H1 (cell line): Measurements from ENCODE around the gene DYRK2. TPM values are rescaled to one million over a fixed set of nuclear protein-coding genes. Genes with fewer than 3 reads are reported as not detected.

Source experiments
- CTCF ChIA-PET: fragments of 300-600 bp; sonication (Branson Sonifier 250); formaldehyde crosslinking; loops from one replicate; lab custom pipeline; 2021; ENCODE audit not compliant: partially characterized antibody; lab: Charles Lee
- POLR2A ChIA-PET: fragments of 300-600 bp; sonication (Branson Sonifier 250); formaldehyde crosslinking; loops from one replicate; lab custom pipeline; 2021; ENCODE audit warnings: inconsistent platforms; ENCODE audit not compliant: partially characterized antibody; lab: Charles Lee
- DNase-seq, 2 experiments: peaks; one replicate each; pipeline versions ENCODE4 v3.0.0 to v3.0.0-alpha.2; 2010 to 2022; ENCODE audit warnings: low spot score in 2 of 2, low read depth in 1 of 2, mixed read lengths in 1 of 2
- FAIRE-seq: peaks from 2 replicates; lab custom pipeline; 2011; peaks lifted over from hg19 to GRCh38; lab: Jason Lieb, UNC
- H2AFZ ChIP-seq: 2 replicates; pipeline ENCODE4 v1.8.1; 2012; ENCODE audit warnings: low read length, inconsistent platforms
- H2AK5ac ChIP-seq: 2 replicates; pipeline ENCODE4 v1.6.1; 2013; ENCODE audit warnings: low read depth, low read length
- H2BK120ac ChIP-seq: replicated peaks from 2 replicates; pipeline ENCODE3; 2013; ENCODE audit warnings: low read depth, low read length, inconsistent platforms
- H2BK12ac ChIP-seq: 2 replicates; pipeline ENCODE4 v1.6.1; 2013; ENCODE audit warnings: low read depth, low read length
- H2BK15ac ChIP-seq: 2 replicates; pipeline ENCODE4 v1.6.1; 2013; ENCODE audit warnings: low read length
- H2BK20ac ChIP-seq: 2 replicates; pipeline ENCODE4 v1.6.1; 2013; ENCODE audit warnings: low read length
- H2BK5ac ChIP-seq: 2 replicates; pipeline ENCODE4 v1.6.1; 2013; ENCODE audit warnings: low read depth, low read length
- H3K14ac ChIP-seq: 2 replicates; pipeline ENCODE4 v1.6.1; 2013; ENCODE audit warnings: inconsistent platforms; ENCODE audit not compliant: insufficient read length
- H3K18ac ChIP-seq: 2 replicates; pipeline ENCODE4 v1.6.1; 2013; ENCODE audit warnings: low read length; ENCODE audit errors: extremely low read depth
- H3K23ac ChIP-seq: 2 replicates; pipeline ENCODE4 v1.6.1; 2013; ENCODE audit warnings: inconsistent platforms; ENCODE audit not compliant: insufficient read length
- H3K23me2 ChIP-seq: 2 replicates; pipeline ENCODE4 v1.6.1; 2013; ENCODE audit warnings: low read depth, low read length
- H3K27ac ChIP-seq: 2 replicates; pipeline ENCODE4 v1.6.1; 2011; ENCODE audit warnings: low read depth, low read length, inconsistent platforms
- H3K27me3 ChIP-seq, 4 experiments: replicated peaks in 1 of 4; 1 replicate in 1 of 4; 2 replicates in 3 of 4; pipeline versions ENCODE4 v1.6.1 to v1.8.1; 2011 to 2013; ENCODE audit warnings: low read length in 3 of 4, mild to moderate bottlenecking in 3 of 4, inconsistent platforms in 2 of 4, mixed read lengths in 2 of 4, moderate library complexity in 1 of 4; ENCODE audit not compliant: control insufficient read depth in 3 of 4, insufficient read depth in 3 of 4; ENCODE audit errors: extremely low read depth in 1 of 4
- H3K36me3 ChIP-seq, 4 experiments: 2 replicates each; pipeline versions ENCODE4 v1.6.1 to v1.8.1; 2011 to 2013; ENCODE audit warnings: mild to moderate bottlenecking in 4 of 4, low read length in 3 of 4, moderate library complexity in 2 of 4, control low read depth in 1 of 4, inconsistent platforms in 1 of 4; ENCODE audit not compliant: insufficient read depth in 4 of 4, control insufficient read depth in 2 of 4
- H3K4ac ChIP-seq: replicated peaks from 2 replicates; pipeline ENCODE3; 2013; ENCODE audit warnings: low read length, low read depth, mixed read lengths, inconsistent platforms; ENCODE audit not compliant: insufficient read length
- H3K4me1 ChIP-seq, 4 experiments: replicated peaks in 1 of 4; 1 replicate in 1 of 4; 2 replicates in 3 of 4; pipeline versions ENCODE4 v1.6.1 to v1.8.1; 2011 to 2013; ENCODE audit warnings: low read length in 3 of 4, inconsistent platforms in 2 of 4, mixed read lengths in 1 of 4; ENCODE audit not compliant: insufficient read depth in 4 of 4, control insufficient read depth in 3 of 4
- H3K4me2 ChIP-seq, 2 experiments: 2 replicates each; pipeline versions ENCODE4 v1.6.1 to v1.8.1; 2011 to 2013; ENCODE audit warnings: low read depth in 2 of 2, low read length in 2 of 2, control low read depth in 1 of 2, inconsistent platforms in 1 of 2, mild to moderate bottlenecking in 1 of 2; ENCODE audit not compliant: insufficient read depth in 1 of 2
- H3K4me3 ChIP-seq, 4 experiments: fragments of 200-600, 300-600 bp in 1 of 4; sonication (generic), shearing (Covaris generic), sonication (Bioruptor Twin) in 1 of 4; 2 replicates each; pipeline versions ENCODE4 v1.5.1 to v1.8.1; 2011 to 2016; ENCODE audit warnings: low read length in 4 of 4, low read depth in 3 of 4, control low read depth in 2 of 4, inconsistent platforms in 2 of 4, mild to moderate bottlenecking in 2 of 4, mixed read lengths in 1 of 4, moderate library complexity in 1 of 4; ENCODE audit not compliant: insufficient read depth in 2 of 4; ENCODE audit errors: extremely low read depth in 1 of 4
- H3K56ac ChIP-seq: replicated peaks from 2 replicates; pipeline ENCODE3; 2013; ENCODE audit warnings: low read depth, mild to moderate bottlenecking, mixed read lengths, low read length, inconsistent platforms; ENCODE audit not compliant: insufficient read length
- H3K79me1 ChIP-seq: 2 replicates; pipeline ENCODE4 v1.6.1; 2013; ENCODE audit warnings: low read depth, low read length, control low read depth
- H3K79me2 ChIP-seq, 2 experiments: 2 replicates each; pipeline versions ENCODE4 v1.6.1 to v1.8.1; 2012 to 2013; ENCODE audit warnings: low read length in 2 of 2, mild to moderate bottlenecking in 2 of 2, inconsistent platforms in 1 of 2; ENCODE audit not compliant: insufficient read depth in 2 of 2, control insufficient read depth in 1 of 2
- H3K9ac ChIP-seq, 4 experiments: replicated peaks in 1 of 4; 1 replicate in 1 of 4; 2 replicates in 3 of 4; pipeline versions ENCODE4 v1.6.1 to v1.8.1; 2011 to 2013; ENCODE audit warnings: low read depth in 3 of 4, low read length in 3 of 4, control low read depth in 2 of 4, mild to moderate bottlenecking in 2 of 4, moderate library complexity in 2 of 4, inconsistent platforms in 1 of 4; ENCODE audit errors: extremely low read depth in 1 of 4
- H3K9me3 ChIP-seq, 2 experiments: 2 replicates each; pipeline versions ENCODE4 v1.6.1 to v1.8.1; 2012 to 2013; ENCODE audit warnings: mild to moderate bottlenecking in 2 of 2, moderate library complexity in 2 of 2, control low read depth in 1 of 2, inconsistent platforms in 1 of 2, low read depth in 1 of 2, low read length in 1 of 2, mixed read lengths in 1 of 2; ENCODE audit not compliant: insufficient read depth in 2 of 2
- H4K20me1 ChIP-seq, 2 experiments: replicated peaks in 1 of 2; 2 replicates each; pipeline versions ENCODE3 to v1.8.1; 2011 to 2013; ENCODE audit warnings: inconsistent platforms in 2 of 2, low read length in 2 of 2, mild to moderate bottlenecking in 1 of 2; ENCODE audit not compliant: insufficient read depth in 2 of 2, control insufficient read depth in 1 of 2
- H4K5ac ChIP-seq: 2 replicates; pipeline ENCODE4 v1.6.1; 2013; ENCODE audit warnings: low read length, low read depth, mixed read lengths, inconsistent platforms; ENCODE audit not compliant: insufficient read length
- H4K8ac ChIP-seq: 2 replicates; pipeline ENCODE4 v1.8.0; 2013; ENCODE audit warnings: mild to moderate bottlenecking, moderate library complexity, low read length, inconsistent platforms; ENCODE audit not compliant: insufficient read depth; ENCODE audit errors: extremely low read depth
- H4K91ac ChIP-seq: replicated peaks from 2 replicates; pipeline ENCODE3; 2013; ENCODE audit warnings: low read length, mixed read lengths, inconsistent platforms; ENCODE audit not compliant: insufficient read length
- ATF3 ChIP-seq: IDR thresholded peaks from 2 replicates; pipeline ENCODE4 v1.6.1; 2011; ENCODE audit warnings: low read depth, mild to moderate bottlenecking, low read length; ENCODE audit not compliant: insufficient read depth
- BCL11A ChIP-seq, 2 experiments: IDR thresholded peaks; one replicate each; pipeline ENCODE4 v1.6.1; 2011; ENCODE audit warnings: low read depth in 2 of 2, low read length in 2 of 2, mild to moderate bottlenecking in 2 of 2
- CBX5 ChIP-seq: fragments of 300-800, 300-1000 bp; sonication (generic); IDR thresholded peaks from 2 replicates; pipeline ENCODE4 v1.7.1; 2016; ENCODE audit warnings: antibody characterized with exemption, low read length, low read depth
- CREB1 ChIP-seq: IDR thresholded peaks from 2 replicates; pipeline ENCODE4 v1.6.1; 2012; ENCODE audit warnings: inconsistent platforms
- GTF2F1 ChIP-seq: IDR thresholded peaks from 2 replicates; pipeline ENCODE4 v1.6.1; 2012; ENCODE audit warnings: low read depth, low read length, improper control_type of control experiment, borderline replicate concordance
- HDAC2 ChIP-seq, 2 experiments: fragments of 300-600 bp in 1 of 2; sonication (generic) in 1 of 2; IDR thresholded peaks; 2 replicates each; pipeline ENCODE4 v1.6.1; 2011 to 2012; ENCODE audit warnings: low read depth in 2 of 2, low read length in 2 of 2, mild to moderate bottlenecking in 2 of 2, moderate library complexity in 2 of 2, borderline replicate concordance in 1 of 2, inconsistent platforms in 1 of 2
- KDM1A ChIP-seq: fragments of 200-600, 300-600 bp; sonication (generic); IDR thresholded peaks from 2 replicates; pipeline ENCODE4 v1.7.1; 2016; ENCODE audit warnings: mild to moderate bottlenecking, low read length, borderline replicate concordance
- NANOG ChIP-seq: IDR thresholded peaks from 2 replicates; pipeline ENCODE4 v1.6.1; 2011; ENCODE audit warnings: low read length, low read depth, mild to moderate bottlenecking, inconsistent platforms; ENCODE audit not compliant: insufficient read depth, poor library complexity, severe bottlenecking
- RAD21 ChIP-seq, 2 experiments: IDR thresholded peaks in 1 of 2; conservative IDR thresholded peaks in 1 of 2; 2 replicates each; pipeline ENCODE4 v1.6.1; 2011; ENCODE audit warnings: low read depth in 2 of 2, low read length in 2 of 2, improper control_type of control experiment in 1 of 2, inconsistent platforms in 1 of 2, mild to moderate bottlenecking in 1 of 2, moderate library complexity in 1 of 2
- TAF1 ChIP-seq: IDR thresholded peaks from 2 replicates; pipeline ENCODE4 v1.6.1; 2011; ENCODE audit warnings: mild to moderate bottlenecking, low read depth, low read length
- TBP ChIP-seq: IDR thresholded peaks from 2 replicates; pipeline ENCODE4 v1.6.1; 2011; ENCODE audit warnings: low read depth, low read length, improper control_type of control experiment
- WGBS, 2 experiments: shearing (Covaris generic) in 1 of 2; methylation state at CpG; one replicate each; pipeline versions ENCODE4 v1.1.6 to v1.1.7; 2013 to 2015; ENCODE audit warnings: low lambda C conversion rate in 2 of 2, mixed read lengths in 2 of 2, inconsistent platforms in 1 of 2, low coverage in 1 of 2, missing lambda C conversion rate in 1 of 2; ENCODE audit not compliant: insufficient replicate concordance in 2 of 2, insufficient coverage in 1 of 2, insufficient read length in 1 of 2; ENCODE audit errors: extremely low coverage in 1 of 2, missing lambda C conversion rate in 1 of 2; 5-methylcytosine and 5-hydroxymethylcytosine counted together
- polyA plus RNA-seq, 7 experiments: library from polyadenylated mRNA; depleted of rRNA in 3 of 7; stranded (reverse) in 5 of 7; unstranded in 2 of 7; fragments of >200 nt in 5 of 7; fragments of 200-250 nt in 2 of 7; gene quantifications; 1 replicate in 5 of 7; 2 replicates in 1 of 7; 4 replicates in 1 of 7; pipeline versions ENCODE4 v1.2.1 to v1.2.3, GENCODE V29; 2011 to 2013; ENCODE audit warnings: missing spikeins in 2 of 7, mixed read lengths in 2 of 7
- total RNA-seq: library from RNA; stranded (reverse); fragmentation: NEBNext Ultra II Directional; extraction: Animal tissue kit (Norgen Biotek cat#: 25700); gene quantifications from 2 replicates; pipeline ENCODE4 v1.2.1, GENCODE V29; 2021

DYRK2 gene
- total and polyA plus RNA-seq, 2 of the 8 experiments (the other 6 are each of a cell fraction or from before 2014, with no cell fraction given), result 11.2 to 31.6 TPM

- H3K23me2 ChIP-seq, result no peaks in the 10 kb centered on the region
- no peak overlapping the region for H2AK5ac ChIP-seq
- POLR2A ChIA-PET, result interaction anchor here (1.7 kb wide), 1 partner anchor 12 kb away, joined by 4 read pairs; no protein-coding TSS in a partner anchor
- H3K14ac ChIP-seq, result no peak overlapping the region
- WGBS, 2 experiments, result 83% methylated on average over 3 of the region's 3 CpGs; no CpG with 5 or more reads in 1 of the 2 experiments
- no peak overlapping the region for H3K27ac ChIP-seq
- no peak overlapping the region for H2BK15ac ChIP-seq
- H3K36me3 ChIP-seq, result no peaks in the 10 kb centered on the region
- H3K79me2 ChIP-seq, result no peaks in the 10 kb centered on the region
- peaks cover 0 to 7% (median 4%) of the 10 kb centered on the region in 4 experiments; a peak in 3 of 7 replicates for H3K4me1 ChIP-seq
- no peaks in the 10 kb centered on the region for H3K9me3 ChIP-seq
- no peak overlapping the region for H2BK20ac ChIP-seq
- H4K20me1 ChIP-seq, result no peaks in the 10 kb centered on the region
- no peaks in the 10 kb centered on the region; a peak in 1 of 7 replicates for H3K27me3 ChIP-seq
- no peak overlapping the region for H3K23ac ChIP-seq
- H3K79me1 ChIP-seq, result no peaks in the 10 kb centered on the region
- H2BK5ac ChIP-seq, result no peak overlapping the region
- no peak overlapping the region for H2BK120ac ChIP-seq
- no peak overlapping the region for H3K4me2 ChIP-seq
- H2AFZ ChIP-seq, result no peak overlapping the region
- no peak overlapping the region for H4K8ac ChIP-seq
- no peak for FAIRE-seq
- no peak for DNase-seq
- H3K4ac ChIP-seq, result no peak overlapping the region
- H3K9ac ChIP-seq, result no peak overlapping the region
- H3K4me3 ChIP-seq, result no peak overlapping the region
- no peak overlapping the region for H4K5ac ChIP-seq
- H3K56ac ChIP-seq, result no peak overlapping the region
- no peak overlapping the region for H4K91ac ChIP-seq
- CTCF ChIA-PET, result interaction anchor here (0.6 kb wide), 1 partner anchor 268 kb away, joined by 3 read pairs; no protein-coding TSS in a partner anchor
- H2BK12ac ChIP-seq, result no peak overlapping the region
- H3K18ac ChIP-seq, result no peak overlapping the region
- TF ChIP-seq KDM1A, result no peak
- TF ChIP-seq NANOG, result no peak
- TF ChIP-seq BCL11A (IDR thresholded peaks at IDR 0.05; ENCODE audit: low read depth in 2 of 2, low read length in 2 of 2), result no peak
- TF ChIP-seq ATF3, result no peak
- TF ChIP-seq CREB1, result no peak
- no peak for TF ChIP-seq TAF1
- no peak for TF ChIP-seq HDAC2 (IDR thresholded peaks at IDR 0.05; ENCODE audit: borderline replicate concordance in 1 of 2, low read depth in 2 of 2, low read length in 2 of 2)
- TF ChIP-seq TBP, result no peak
- TF ChIP-seq GTF2F1, result no peak
- no peak for TF ChIP-seq CBX5
- no peak for TF ChIP-seq RAD21 (IDR thresholded peaks at IDR 0.05 in 1 of 2, conservative IDR thresholded peaks at IDR 0.05 in 1 of 2; ENCODE audit: low read depth in 2 of 2, low read length in 2 of 2)
These were observed 10.8 kb upstream of the DYRK2 start for GRCh38 chr12:67637718-67638117.
